SK-N-SH treated with all-trans-retinoic acid at 6 μM for 48 hours (cell line): Measurements from ENCODE around the gene DUSP6.

Experiments used
- ARNTL ChIP-seq: fragments of 450-650 bp; formaldehyde crosslinking; IDR thresholded peaks from 2 replicates; pipeline ENCODE4 v1.5.0; 2020; ENCODE audit warnings: low read depth, mild to moderate bottlenecking, moderate library complexity, borderline replicate concordance
- ESRRG ChIP-seq: fragments of 250-450 bp; sonication (Bioruptor Pico); IDR thresholded peaks from 2 replicates; pipeline ENCODE4 v1.6.1; 2021; ENCODE audit warnings: mild to moderate bottlenecking
- GLIS3 ChIP-seq: fragments of 250-450 bp; sonication (Bioruptor Pico); IDR thresholded peaks from 2 replicates; pipeline ENCODE4 v1.5.0; 2020; ENCODE audit warnings: mild to moderate bottlenecking, moderate library complexity
- OSR1 ChIP-seq: fragments of 250-450 bp; sonication (Bioruptor Pico); IDR thresholded peaks from 2 replicates; pipeline ENCODE4 v1.8.0; 2022; ENCODE audit warnings: moderate library complexity, mild to moderate bottlenecking, inconsistent platforms
- RARB ChIP-seq: fragments of 250-450 bp; sonication (Bioruptor Pico); IDR thresholded peaks from 2 replicates; pipeline ENCODE4 v1.8.0; 2021; ENCODE audit warnings: mild to moderate bottlenecking, moderate library complexity
- ZC3H10 ChIP-seq: fragments of 250-450 bp; sonication (Bioruptor Pico); IDR thresholded peaks from 2 replicates; pipeline ENCODE4 v1.5.1; 2021; ENCODE audit warnings: mild to moderate bottlenecking, moderate library complexity
- ZFP3 ChIP-seq: fragments of 250-450 bp; sonication (Bioruptor Pico); IDR thresholded peaks from 2 replicates; pipeline ENCODE4 v1.5.0; 2020; ENCODE audit warnings: mild to moderate bottlenecking, moderate library complexity
- TF ChIP-seq, protein P1 (sequence below): fragments of 250-450 bp; sonication (Bioruptor Pico); IDR thresholded peaks from 2 replicates; pipeline ENCODE4 v1.8.0; 2020; ENCODE audit warnings: mild to moderate bottlenecking, moderate library complexity, borderline replicate concordance
- TF ChIP-seq, protein P2 (sequence below): fragments of 250-450 bp; sonication (Bioruptor Pico); IDR thresholded peaks from 2 replicates; pipeline ENCODE4 v1.5.1; 2020; ENCODE audit warnings: low read depth, mild to moderate bottlenecking, moderate library complexity
- TF ChIP-seq, protein P3 (sequence below): fragments of 250-450 bp; sonication (Bioruptor Pico); IDR thresholded peaks from 2 replicates; pipeline ENCODE4 v1.5.1; 2021; ENCODE audit warnings: mild to moderate bottlenecking, moderate library complexity

GRCh38 chr12:89383235-89384049 lies 31.1 kb upstream of the DUSP6 start:
- TF ChIP-seq ZFP3 (no peak), ESRRG (CRISPR knock-in tag) (no peak), ZC3H10 (no peak), OSR1 (CRISPR knock-in tag) (no peak), RARB (CRISPR knock-in tag) (no peak), ARNTL (CRISPR knock-in tag) (no peak), GLIS3 (no peak)
- TF ChIP-seq, protein P1, sequence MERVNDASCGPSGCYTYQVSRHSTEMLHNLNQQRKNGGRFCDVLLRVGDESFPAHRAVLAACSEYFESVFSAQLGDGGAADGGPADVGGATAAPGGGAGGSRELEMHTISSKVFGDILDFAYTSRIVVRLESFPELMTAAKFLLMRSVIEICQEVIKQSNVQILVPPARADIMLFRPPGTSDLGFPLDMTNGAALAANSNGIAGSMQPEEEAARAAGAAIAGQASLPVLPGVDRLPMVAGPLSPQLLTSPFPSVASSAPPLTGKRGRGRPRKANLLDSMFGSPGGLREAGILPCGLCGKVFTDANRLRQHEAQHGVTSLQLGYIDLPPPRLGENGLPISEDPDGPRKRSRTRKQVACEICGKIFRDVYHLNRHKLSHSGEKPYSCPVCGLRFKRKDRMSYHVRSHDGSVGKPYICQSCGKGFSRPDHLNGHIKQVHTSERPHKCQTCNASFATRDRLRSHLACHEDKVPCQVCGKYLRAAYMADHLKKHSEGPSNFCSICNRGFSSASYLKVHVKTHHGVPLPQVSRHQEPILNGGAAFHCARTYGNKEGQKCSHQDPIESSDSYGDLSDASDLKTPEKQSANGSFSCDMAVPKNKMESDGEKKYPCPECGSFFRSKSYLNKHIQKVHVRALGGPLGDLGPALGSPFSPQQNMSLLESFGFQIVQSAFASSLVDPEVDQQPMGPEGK (CRISPR knock-in tag) = no peak
- TF ChIP-seq, protein P2, sequence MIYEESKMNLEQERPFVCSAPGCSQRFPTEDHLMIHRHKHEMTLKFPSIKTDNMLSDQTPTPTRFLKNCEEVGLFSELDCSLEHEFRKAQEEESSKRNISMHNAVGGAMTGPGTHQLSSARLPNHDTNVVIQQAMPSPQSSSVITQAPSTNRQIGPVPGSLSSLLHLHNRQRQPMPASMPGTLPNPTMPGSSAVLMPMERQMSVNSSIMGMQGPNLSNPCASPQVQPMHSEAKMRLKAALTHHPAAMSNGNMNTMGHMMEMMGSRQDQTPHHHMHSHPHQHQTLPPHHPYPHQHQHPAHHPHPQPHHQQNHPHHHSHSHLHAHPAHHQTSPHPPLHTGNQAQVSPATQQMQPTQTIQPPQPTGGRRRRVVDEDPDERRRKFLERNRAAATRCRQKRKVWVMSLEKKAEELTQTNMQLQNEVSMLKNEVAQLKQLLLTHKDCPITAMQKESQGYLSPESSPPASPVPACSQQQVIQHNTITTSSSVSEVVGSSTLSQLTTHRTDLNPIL (CRISPR knock-in tag) = no peak
- TF ChIP-seq, protein P3, sequence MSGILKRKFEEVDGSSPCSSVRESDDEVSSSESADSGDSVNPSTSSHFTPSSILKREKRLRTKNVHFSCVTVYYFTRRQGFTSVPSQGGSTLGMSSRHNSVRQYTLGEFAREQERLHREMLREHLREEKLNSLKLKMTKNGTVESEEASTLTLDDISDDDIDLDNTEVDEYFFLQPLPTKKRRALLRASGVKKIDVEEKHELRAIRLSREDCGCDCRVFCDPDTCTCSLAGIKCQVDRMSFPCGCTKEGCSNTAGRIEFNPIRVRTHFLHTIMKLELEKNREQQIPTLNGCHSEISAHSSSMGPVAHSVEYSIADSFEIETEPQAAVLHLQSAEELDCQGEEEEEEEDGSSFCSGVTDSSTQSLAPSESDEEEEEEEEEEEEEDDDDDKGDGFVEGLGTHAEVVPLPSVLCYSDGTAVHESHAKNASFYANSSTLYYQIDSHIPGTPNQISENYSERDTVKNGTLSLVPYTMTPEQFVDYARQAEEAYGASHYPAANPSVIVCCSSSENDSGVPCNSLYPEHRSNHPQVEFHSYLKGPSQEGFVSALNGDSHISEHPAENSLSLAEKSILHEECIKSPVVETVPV = no peak
